ENCODE measurements around the gene SPPL2C.

Gene SPPL2C

GRCh38 chr17:45828582-45829133 lies 16.0 kb upstream of the SPPL2C start:
- no peak for DNase-seq

GRCh38 chr17:45833920-45834319 lies 10.8 kb upstream of the SPPL2C start:
- no peak for DNase-seq

- DNase-seq: no peak
Observed at GRCh38 chr17:45834471-45835396, 9.9 kb upstream of the SPPL2C start.

GRCh38 chr17:45835481-45835880 lies 9.2 kb upstream of the SPPL2C start:
- DNase-seq: no peak

GRCh38 chr17:45836047-45837044 lies 8.3 kb upstream of the SPPL2C start:
- no peak for DNase-seq

- DNase-seq: no peak
Observed at GRCh38 chr17:45837187-45837586, 7.5 kb upstream of the SPPL2C start.

- DNase-seq: no peak
Observed at GRCh38 chr17:45837603-45838002, 7.1 kb upstream of the SPPL2C start.

GRCh38 chr17:45838751-45839295 lies 5.9 kb upstream of the SPPL2C start:
- DNase-seq: no peak

GRCh38 chr17:45839442-45839841 lies 5.2 kb upstream of the SPPL2C start:
- DNase-seq: no peak

- no peak for DNase-seq
Observed at GRCh38 chr17:45841186-45841585, 3.5 kb upstream of the SPPL2C start.

GRCh38 chr17:45841883-45842525 lies 2.7 kb upstream of the SPPL2C start:
- no peak for DNase-seq

GRCh38 chr17:45843722-45844121 lies 959 bp upstream of the SPPL2C start:
- no peak for DNase-seq

GRCh38 chr17:45845376-45846185 lies 900 bp downstream of the SPPL2C start:
- no peak for DNase-seq

GRCh38 chr17:45846223-45846622 lies 1.5 kb downstream of the SPPL2C start:
- no peak for DNase-seq

GRCh38 chr17:45846646-45847045 lies 2.0 kb downstream of the SPPL2C start:
- DNase-seq: no peak

GRCh38 chr17:45847101-45847500 lies 2.4 kb downstream of the SPPL2C start:
- no peak for DNase-seq

- DNase-seq: no peak
Observed at GRCh38 chr17:45847747-45848146, 3.1 kb downstream of the SPPL2C start.

- DNase-seq: no peak
Observed at GRCh38 chr17:45848405-45848804, 3.7 kb downstream of the SPPL2C start.

- DNase-seq: no peak
Observed at GRCh38 chr17:45848868-45849535, 4.3 kb downstream of the SPPL2C start.

- DNase-seq: no peak
Observed at GRCh38 chr17:45849536-45849990, 4.9 kb downstream of the SPPL2C start.

GRCh38 chr17:45850011-45850410 lies 5.3 kb downstream of the SPPL2C start:
- DNase-seq: no peak
